ENCODE measurements around the gene ARAP1. TPM values are rescaled to one million over a fixed set of nuclear protein-coding genes. Genes with fewer than 3 reads are reported as not detected.
A peak's percentile ranks its signal among the peaks of the same experiment; 100 is the strongest.

Gene ARAP1
- total and polyA plus RNA-seq, 10 donors = 76.7 to 365 (median 270) TPM

- H3K27ac ChIP-seq = peak overlapping the region in 2 of 8 donors; percentile 0 to 85
- WGBS, 5 donors = 88 to 97% (median 91%) methylated on average over 7 to 10 of the region's 10 CpGs
- no peaks in the 10 kb centered on the region for H3K27me3 ChIP-seq (replicated peaks in 1 of 7)
- H3K36me3 ChIP-seq = no peaks in the 10 kb centered on the region
- H3K4me3 ChIP-seq = no peak overlapping the region
- TF ChIP-seq POLR2A (IDR thresholded peaks at IDR 0.05) = no peak
- TF ChIP-seq CTCF (IDR thresholded peaks at IDR 0.05 in 8 of 11, conservative IDR thresholded peaks at IDR 0.05 in 3 of 11) = no peak
- TF ChIP-seq POLR2AphosphoS5 (IDR thresholded peaks at IDR 0.05) = no peak
- intact Hi-C loops (cut with DNase I; ENCODE audit: low total_unique reads) = loop anchor here (5.0 kb wide), 1 partner anchor 62 kb away; no protein-coding TSS in a partner anchor
- H3K9me3 ChIP-seq = no peaks in the 10 kb centered on the region
- H3K4me1 ChIP-seq = peaks cover 24 to 65% (median 41%) of the 10 kb centered on the region in 6 donors
- DNase-seq = no peak
Observed at GRCh38 chr11:72789493-72790131, 37.4 kb upstream of the ARAP1 start.

DNA sequence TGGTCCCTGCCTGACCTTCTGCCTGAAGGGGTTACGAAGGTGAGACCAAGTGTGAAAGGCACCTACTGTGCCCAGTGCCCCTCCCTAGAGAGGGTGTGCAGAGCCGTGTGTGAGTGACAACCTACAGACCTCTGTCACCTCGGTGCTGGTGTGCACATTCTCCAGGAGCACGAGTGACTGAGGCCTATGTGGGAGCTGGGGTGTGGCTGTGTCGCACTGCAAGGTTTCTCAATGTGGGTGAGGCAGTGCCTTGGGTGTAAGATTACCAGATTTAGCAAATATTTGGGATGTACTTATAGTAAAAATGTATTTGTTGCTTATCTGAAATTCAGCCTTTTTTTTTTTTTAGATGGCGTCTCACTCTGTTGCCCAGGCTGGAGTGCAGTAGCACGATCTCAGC lies 36.0 kb upstream of the ARAP1 start:
- intact Hi-C loops (cut with DNase I; ENCODE audit: low total_unique reads) = no loop called here
- no peaks in the 10 kb centered on the region for H3K27me3 ChIP-seq (replicated peaks in 1 of 7)
- H3K27ac ChIP-seq = peak overlapping the region; percentile 60 to 85 (median 75)
- TF ChIP-seq POLR2AphosphoS5 (IDR thresholded peaks at IDR 0.05) (no peak), CTCF (IDR thresholded peaks at IDR 0.05 in 8 of 11, conservative IDR thresholded peaks at IDR 0.05 in 3 of 11) (no peak), POLR2A (IDR thresholded peaks at IDR 0.05) (no peak)
- no peak overlapping the region for H3K4me3 ChIP-seq
- H3K9me3 ChIP-seq = no peaks in the 10 kb centered on the region
- no peaks in the 10 kb centered on the region for H3K36me3 ChIP-seq
- H3K4me1 ChIP-seq = peaks cover 20 to 54% (median 31%) of the 10 kb centered on the region in 6 donors
- DNase-seq = no peak
- 62 to 72% (median 66%) methylated on average over 7 of the region's 7 CpGs for WGBS, 5 donors

- Histone ChIP-seq H3K4me1 (peaks cover 18 to 51% (median 25%) of the 10 kb centered on the region in 6 donors), H3K4me3 (peak overlapping the region in 1 of 8 donors; percentile 21), H3K36me3 (no peaks in the 10 kb centered on the region), H3K27me3 (replicated peaks in 1 of 7) (no peaks in the 10 kb centered on the region), H3K27ac (peak overlapping the region; percentile 60 to 85 (median 75)), H3K9me3 (no peaks in the 10 kb centered on the region)
- intact Hi-C loops (cut with DNase I; ENCODE audit: low total_unique reads) = no loop called here
- peak; percentile 81 for DNase-seq
- 23 to 38% (median 33%) methylated on average over 13 to 16 of the region's 16 CpGs for WGBS, 5 donors
- no peak for TF ChIP-seq POLR2A (IDR thresholded peaks at IDR 0.05)
- peak in 1 of 3 donors; percentile 19 for TF ChIP-seq POLR2AphosphoS5 (IDR thresholded peaks at IDR 0.05)
- peak in 9 of 11 experiments; percentile 3 to 41 (median 32) for TF ChIP-seq CTCF (IDR thresholded peaks at IDR 0.05 in 8 of 11, conservative IDR thresholded peaks at IDR 0.05 in 3 of 11)
Observed at GRCh38 chr11:72787216-72788104, 35.3 kb upstream of the ARAP1 start.

Measured in spleen (tissue), 11 donors.